Measurements from ENCODE around the gene CDC25C.
"Not testable (repeated sequence)": the region's sequence is repeated elsewhere in the genome, so short reads cannot be mapped to it uniquely, and the experiment has no call there.

Gene CDC25C

DNA sequence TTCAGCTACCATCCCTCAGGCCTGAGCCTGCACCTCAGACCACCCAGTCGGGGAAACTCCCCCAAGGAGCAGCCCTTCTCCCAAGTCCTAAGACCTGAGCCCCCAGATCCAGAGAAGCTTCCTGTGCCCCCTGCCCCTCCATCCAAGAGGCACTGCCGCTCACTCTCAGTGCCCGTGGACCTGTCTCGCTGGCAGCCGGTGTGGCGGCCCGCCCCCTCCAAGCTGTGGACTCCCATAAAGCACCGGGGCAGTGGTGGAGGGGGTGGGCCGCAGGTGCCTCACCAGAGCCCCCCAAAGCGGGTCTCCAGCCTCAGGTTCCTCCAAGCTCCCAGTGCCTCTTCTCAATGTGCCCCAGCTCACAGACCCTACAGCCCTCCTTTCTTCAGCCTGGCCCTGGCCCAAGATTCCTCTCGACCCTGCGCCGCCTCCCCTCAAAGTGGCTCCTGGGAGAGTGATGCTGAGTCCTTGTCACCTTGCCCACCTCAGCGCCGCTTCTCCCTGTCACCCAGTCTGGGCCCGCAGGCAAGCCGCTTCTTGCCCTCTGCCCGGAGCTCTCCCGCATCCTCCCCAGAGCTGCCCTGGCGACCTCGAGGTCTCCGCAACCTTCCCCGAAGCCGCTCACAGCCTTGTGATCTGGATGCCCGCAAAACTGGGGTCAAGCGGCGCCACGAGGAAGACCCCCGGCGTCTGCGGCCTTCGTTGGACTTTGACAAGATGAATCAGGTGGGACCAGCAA, 13.5 kb upstream of the CDC25C start:
- DNase-seq (ENCODE audit: low read depth): no peak

- no peak for DNase-seq (ENCODE audit: low read depth)
Measured at GRCh38 chr5:138340008-138340407, 8.4 kb upstream of the CDC25C start.

GRCh38 chr5:138339464-138339863, 7.9 kb upstream of the CDC25C start:
- no peak for DNase-seq (ENCODE audit: low read depth)

DNA sequence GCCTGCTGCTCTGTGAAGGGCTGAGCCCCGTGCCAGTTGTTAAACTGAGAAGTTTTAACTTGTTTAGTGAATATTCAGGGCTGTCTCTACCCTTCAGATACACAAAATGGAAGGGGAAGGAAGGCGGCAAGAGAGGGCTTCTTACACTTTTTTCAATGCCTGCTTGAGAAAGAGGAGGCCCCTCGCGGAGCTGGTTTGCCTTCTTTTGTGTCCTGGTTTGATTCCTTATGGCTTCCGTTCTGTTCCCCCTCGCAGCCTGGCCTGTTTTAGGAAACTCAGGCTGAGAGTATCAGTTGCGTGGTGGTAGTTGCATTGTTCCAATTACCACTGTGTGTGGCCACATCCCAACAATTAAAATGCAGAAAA, 7.5 kb upstream of the CDC25C start:
- no peak for DNase-seq (ENCODE audit: low read depth)

DNA sequence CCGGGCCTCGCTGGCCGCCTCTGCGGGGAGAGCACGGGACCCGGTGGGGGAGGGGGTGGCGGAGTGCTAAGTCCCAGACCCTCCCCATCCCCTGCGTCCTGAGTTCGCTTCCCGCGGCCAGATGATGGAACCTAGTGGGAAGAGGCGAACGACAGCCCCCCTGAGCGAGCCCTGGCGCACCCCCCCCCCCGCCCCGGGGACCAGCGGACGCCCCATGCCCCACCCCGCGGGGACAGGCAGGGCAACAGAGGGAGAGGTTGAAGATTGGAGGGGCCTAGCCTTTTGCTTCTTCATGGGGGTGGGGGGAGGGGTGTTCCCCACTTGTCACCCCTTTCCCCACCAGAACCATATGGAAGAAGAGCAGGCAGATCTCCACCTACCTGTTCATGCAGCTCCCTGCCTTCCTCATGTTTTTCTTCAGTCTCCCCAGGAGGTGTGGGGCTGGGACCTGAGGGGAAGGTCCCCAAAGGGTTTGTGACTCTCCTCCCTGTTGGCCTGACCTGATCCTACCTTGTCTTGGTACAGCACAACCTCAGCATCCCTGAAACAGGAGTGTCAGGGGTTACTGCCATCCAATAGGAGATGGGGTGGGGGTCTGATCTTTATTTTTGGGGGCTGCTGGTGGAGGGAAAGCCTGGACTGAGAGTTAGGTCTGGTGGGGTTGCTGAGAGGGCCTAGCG, 6.9 kb upstream of the CDC25C start:
- no peak for DNase-seq (ENCODE audit: low read depth)

GRCh38 chr5:138337685-138338410, 6.2 kb upstream of the CDC25C start, which contains the start of gene FAM53C:
Gene FAM53C (plus strand): TSS chr5:138338266. CDS start chr5:138341336, 3,070 bp downstream.
- DNase-seq (ENCODE audit: low read depth): peak; percentile 75

DNA sequence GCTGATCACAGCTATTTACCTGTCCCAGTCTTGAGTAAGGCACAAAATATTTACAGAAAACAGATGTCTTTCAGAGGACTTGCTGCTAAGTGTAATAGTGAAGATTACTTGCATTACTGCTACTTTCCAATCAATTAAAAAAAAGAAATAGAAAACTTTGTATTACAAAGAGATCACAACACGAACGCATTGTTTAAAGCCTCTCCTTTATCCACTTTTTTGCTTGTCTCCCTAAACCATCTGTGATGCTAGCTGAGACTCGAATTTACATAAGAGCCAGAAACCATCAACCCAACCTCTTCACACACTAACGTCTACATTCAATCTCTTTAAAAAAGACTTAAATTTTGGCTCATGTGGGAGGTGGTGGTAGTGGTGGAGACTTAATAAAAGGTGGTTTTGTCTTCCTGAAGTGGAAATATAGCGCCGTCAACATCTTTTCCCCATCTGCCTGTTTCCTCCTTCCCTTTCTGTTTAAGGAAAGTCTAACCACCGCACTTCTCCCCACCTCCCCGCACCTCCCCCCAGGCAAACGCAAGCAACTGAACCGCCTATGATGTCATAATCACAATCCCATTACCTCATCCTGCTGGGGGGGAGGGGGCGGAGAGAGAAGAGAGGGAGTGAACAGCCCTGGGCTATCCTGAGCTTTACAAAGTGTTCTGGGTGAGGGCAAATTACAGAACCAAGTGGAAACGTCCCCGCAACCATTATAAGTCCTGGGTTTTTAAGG, 5.5 kb upstream of the CDC25C start:
- no peak for DNase-seq (ENCODE audit: low read depth)

- no peak for DNase-seq (ENCODE audit: low read depth)
Measured at GRCh38 chr5:138334867-138335447, 3.4 kb upstream of the CDC25C start.

DNA sequence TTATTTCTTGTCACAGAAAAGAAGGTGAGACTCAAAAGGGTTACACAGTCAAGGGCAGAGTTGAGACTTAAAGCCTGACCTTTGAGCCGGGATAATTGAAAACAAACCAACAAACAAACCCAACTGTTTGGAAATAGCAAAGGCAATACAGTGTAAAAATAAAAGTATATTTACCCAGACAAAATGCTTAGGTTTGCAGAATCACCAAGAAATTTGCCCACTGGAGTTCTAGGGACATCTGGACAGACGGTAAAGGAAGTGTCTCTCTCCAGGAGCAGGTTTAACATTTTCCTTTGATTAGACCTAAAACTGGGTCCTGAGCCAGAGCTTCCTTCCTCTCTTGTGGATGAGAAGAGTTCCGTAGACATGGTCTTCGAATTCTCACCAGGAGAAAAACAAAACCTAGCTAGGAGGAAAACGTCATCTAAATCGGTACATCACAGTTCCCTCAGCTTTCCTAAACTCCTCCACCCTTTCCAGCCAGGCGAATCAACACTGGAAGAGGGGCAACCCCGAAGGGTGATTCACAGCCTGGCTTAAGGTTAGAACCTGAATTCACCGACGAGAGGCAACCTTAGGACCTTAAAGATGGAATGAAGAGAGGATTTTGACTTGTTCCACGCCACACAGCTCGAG, 673 bp downstream of the CDC25C start:
- DNase-seq (ENCODE audit: low read depth): no peak

DNA sequence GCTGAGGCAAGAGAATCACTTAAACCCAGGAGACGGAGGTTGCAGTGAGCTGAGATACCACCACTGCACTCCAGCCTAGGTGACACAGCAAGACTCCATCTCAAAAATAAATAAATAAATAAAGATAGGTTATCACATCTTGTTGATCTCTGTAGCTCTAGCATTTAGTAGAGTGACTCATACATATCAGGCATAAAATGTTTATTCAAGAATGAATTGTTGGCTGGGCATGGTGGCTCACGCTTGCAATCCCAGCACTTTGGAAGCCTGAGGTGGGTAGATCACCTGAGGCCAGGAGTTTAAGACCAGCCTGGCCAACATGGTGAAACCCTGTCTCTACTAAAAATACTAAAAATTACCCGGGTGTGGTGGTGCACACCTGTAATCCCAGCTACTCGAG, 13.4 kb downstream of the CDC25C start:
- DNase-seq (ENCODE audit: low read depth): not testable (repeated sequence)

- DNase-seq (ENCODE audit: low read depth): no peak
Measured at GRCh38 chr5:138316355-138316754, 15.2 kb downstream of the CDC25C start.

DNA sequence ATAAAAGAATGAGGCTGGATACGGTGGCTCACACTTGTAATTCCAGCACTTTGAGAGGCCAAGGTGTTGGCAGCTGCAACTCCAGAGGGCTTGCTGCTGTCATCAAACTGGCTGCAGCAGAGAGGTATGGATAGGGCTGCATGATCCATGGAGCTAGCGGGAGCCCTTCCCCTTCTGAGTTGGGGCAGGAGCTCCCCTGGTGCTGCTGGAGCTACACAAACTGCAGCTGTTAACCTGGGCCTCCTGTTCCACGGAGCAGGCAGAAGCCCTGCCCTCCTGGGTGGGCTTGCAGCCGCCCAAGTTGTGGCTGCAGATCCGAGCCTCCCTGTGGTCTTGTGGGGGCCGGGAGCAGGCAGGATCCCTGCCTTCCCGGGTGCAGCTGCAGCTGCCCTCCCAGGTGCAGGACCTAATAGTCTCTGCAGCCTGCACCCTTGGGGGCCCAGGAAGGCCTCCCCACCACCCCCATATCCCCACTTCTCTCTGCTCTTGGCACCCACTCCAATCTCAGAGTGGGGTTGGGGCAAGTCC, 15.8 kb downstream of the CDC25C start:
- DNase-seq (ENCODE audit: low read depth): no peak

GRCh38 chr5:138305797-138306196, 25.8 kb downstream of the CDC25C start:
- no peak for DNase-seq (ENCODE audit: low read depth)

DNA sequence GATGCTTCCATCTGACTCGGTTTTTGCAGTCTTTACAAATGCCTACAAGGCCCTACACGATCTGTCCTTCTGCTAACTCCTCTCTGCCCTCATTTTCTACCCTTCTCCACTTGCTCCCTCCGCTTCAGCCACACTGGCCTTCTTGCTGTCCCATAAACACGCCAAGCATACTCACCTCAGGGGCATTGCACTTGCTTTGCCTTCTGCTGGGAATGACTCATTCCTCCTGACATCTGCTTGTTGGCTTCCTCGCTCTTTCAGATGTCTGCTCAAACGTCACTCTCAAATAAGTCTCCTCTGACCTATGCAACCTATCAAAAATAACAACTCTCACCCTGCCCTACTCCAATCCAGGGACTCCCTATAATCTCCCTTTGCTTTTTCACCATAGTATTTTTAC, 28.2 kb downstream of the CDC25C start:
- DNase-seq (ENCODE audit: low read depth): no peak

GRCh38 chr5:138289296-138289695, 42.3 kb downstream of the CDC25C start:
- DNase-seq (ENCODE audit: low read depth): no peak

DNA sequence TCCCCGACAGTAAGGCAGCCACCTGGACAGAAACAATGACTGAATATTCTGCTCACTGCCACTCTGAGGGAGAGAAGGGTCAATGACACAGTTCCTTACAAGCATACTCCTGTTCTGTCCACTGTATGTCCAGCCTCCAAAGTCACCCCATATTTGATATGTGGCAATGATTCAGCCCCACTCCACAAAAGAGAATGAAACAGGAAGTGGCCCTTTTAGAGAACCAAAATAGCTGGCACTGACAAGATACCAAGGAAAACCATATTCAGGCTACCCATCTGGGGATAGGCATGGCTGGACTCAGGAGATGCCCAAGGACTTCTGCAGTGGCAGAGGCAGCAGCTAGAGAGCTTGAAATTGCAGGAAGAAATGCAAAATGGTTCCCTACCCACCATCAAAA, 44.4 kb downstream of the CDC25C start:
- no peak for DNase-seq (ENCODE audit: low read depth)

DNA sequence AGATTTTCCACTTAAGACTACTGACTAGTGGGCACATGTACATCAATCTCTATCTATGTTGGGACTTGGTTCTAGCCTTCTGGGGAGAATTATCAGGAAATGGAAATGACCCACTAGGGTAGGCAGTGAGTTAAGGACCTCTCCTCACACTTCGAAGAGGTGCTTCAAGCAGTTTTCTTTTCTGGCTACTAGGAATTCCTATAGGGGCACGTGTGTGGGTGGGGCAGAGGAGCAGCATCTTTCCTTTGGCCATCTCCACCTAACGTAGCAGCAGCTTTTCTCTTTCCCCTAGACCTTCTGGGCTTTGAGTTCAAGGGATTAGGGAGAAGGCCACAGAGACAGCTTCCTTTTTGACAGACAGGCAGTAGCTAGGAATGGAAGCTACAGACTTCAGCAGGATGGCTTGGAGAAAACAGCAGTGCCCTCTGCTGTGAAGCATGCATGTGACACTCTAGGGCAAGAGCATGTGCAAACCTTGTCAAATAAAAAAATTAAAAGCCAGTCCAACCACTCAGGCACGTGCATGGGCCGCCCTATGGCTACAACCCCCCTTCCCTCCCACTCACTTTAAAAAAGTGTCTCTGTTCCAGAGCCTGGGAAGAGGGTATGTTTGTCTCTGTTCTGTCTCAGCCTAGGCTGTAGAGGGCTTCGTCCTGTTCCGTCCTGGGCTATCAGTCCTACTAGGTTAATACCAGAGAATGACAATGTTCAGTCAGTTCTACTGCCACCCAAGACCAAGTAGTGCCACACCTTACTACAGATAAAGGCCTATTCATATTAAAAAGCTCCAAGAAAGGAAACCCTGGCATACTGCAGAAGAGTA, 48.5 kb downstream of the CDC25C start:
- DNase-seq (ENCODE audit: low read depth): no peak

DNA sequence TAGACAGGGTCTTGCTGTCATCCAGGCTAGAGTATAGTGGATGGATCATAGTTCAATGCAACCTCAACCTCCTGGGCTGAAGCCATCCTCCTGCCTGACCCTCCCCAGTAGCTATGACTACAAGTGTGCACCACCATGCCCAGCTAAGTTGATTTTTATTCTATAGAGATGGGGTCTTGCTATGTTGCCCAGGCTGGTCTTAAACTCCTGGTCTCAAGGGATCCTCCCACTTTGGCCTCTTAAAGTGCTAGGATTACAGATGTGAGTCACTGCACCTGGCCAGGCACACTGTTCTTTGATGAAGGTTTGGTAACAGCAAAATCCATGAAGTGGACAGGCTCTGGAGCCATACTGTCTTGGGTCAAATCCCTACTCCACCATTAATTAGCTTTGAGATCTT, 50.7 kb downstream of the CDC25C start:
- no peak for DNase-seq (ENCODE audit: low read depth)

DNA sequence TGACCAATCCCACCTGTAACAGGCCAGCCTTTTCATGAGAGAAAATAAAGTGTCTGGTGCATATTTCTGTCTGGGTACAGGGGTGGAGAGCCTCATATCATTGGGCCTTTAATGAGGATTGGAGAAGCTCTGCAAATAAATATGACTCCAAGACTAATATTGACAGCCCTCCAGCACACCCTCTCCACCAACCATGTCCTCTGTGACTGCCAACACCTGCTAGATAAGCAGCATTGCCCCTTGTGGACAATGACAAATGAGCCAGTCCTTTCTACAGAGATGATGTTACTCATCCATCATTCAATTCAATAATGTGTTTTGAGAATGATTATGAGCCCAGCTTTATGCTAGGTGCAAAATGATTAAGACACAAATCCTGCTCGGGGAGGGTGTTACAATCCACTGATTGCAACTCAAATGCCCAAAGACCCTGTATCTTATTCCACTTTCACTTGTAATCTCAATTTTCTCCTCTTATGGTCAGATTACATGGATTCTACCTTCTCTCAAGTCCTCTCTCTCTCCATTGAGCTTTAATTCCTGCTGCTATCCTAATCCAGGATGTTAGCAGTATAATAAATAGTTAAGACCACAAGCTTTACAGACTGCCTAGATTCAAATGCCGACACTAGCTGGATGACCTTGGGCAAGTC, 55.1 kb downstream of the CDC25C start:
- DNase-seq (ENCODE audit: low read depth): no peak

GRCh38 chr5:138275895-138276294, 55.7 kb downstream of the CDC25C start:
- DNase-seq (ENCODE audit: low read depth): no peak
